A549 (cell line): ENCODE data around the gene HECTD4. TPM values are rescaled to one million over a fixed set of nuclear protein-coding genes. Genes with fewer than 3 reads are reported as not detected.

Experiments used
- CBX2 ChIP-seq: fragments of 200-600 bp; sonication (generic); IDR thresholded peaks from 2 replicates; pipeline ENCODE4 v1.6.1; 2016; ENCODE audit warnings: low read depth, mild to moderate bottlenecking, borderline replicate concordance
- CBX8 ChIP-seq: fragments of 200-600 bp; sonication (generic); IDR thresholded peaks from 2 replicates; pipeline ENCODE4 v1.6.1; 2016
- CEBPB ChIP-seq, 2 experiments: fragments of >200 bp in 1 of 2; sonication (Bioruptor Twin) in 1 of 2; formaldehyde crosslinking in 1 of 2; IDR thresholded peaks; 2 replicates each; pipeline ENCODE4 v1.6.1; 2012 to 2016
- EHF ChIP-seq: fragments of 250-450 bp; sonication (Bioruptor Pico); IDR thresholded peaks from 2 replicates; pipeline ENCODE4 v1.5.0; 2020; ENCODE audit warnings: mild to moderate bottlenecking
- EHMT2 ChIP-seq: fragments of 200-600 bp; sonication (generic); IDR thresholded peaks from 2 replicates; pipeline ENCODE4 v1.6.1; 2016; ENCODE audit warnings: antibody characterized with exemption, low read depth, mild to moderate bottlenecking, moderate library complexity
- EP300 ChIP-seq, 2 experiments: fragments of >200 bp; sonication (Bioruptor Twin); formaldehyde crosslinking; IDR thresholded peaks; 2 replicates in 1 of 2; 3 replicates in 1 of 2; pipeline ENCODE4 v1.6.1; 2016 to 2017
- ESRRA ChIP-seq: fragments of 150-350 bp; IDR thresholded peaks from 2 replicates; pipeline ENCODE4 v1.6.1; 2014; ENCODE audit warnings: mild to moderate bottlenecking, low read length, borderline replicate concordance
- FOSB ChIP-seq: fragments of 250-450 bp; sonication (Bioruptor Pico); IDR thresholded peaks from 2 replicates; pipeline ENCODE4 v1.5.0; 2020; ENCODE audit warnings: mild to moderate bottlenecking, moderate library complexity
- FOSL2 ChIP-seq, 2 experiments: fragments of 450-650 bp in 1 of 2; fragments of >200 bp in 1 of 2; sonication (Bioruptor Twin) in 1 of 2; formaldehyde crosslinking; IDR thresholded peaks; 2 replicates each; pipeline versions ENCODE4 v1.5.0 to v1.6.1; 2016 to 2020; ENCODE audit warnings: mild to moderate bottlenecking in 1 of 2, moderate library complexity in 1 of 2
- GATA3 ChIP-seq: IDR thresholded peaks from 2 replicates; pipeline ENCODE4 v1.6.1; 2012; ENCODE audit warnings: borderline replicate concordance
- HDAC2 ChIP-seq: fragments of 200-600 bp; sonication (generic); IDR thresholded peaks from 2 replicates; pipeline ENCODE4 v1.6.1; 2016
- HEYL ChIP-seq: fragments of 250-450 bp; sonication (Bioruptor Pico); IDR thresholded peaks from 2 replicates; pipeline ENCODE4 v1.8.0; 2021; ENCODE audit warnings: mild to moderate bottlenecking, moderate library complexity
- HOXA7 ChIP-seq: fragments of 250-450 bp; sonication (Bioruptor Pico); IDR thresholded peaks from 2 replicates; pipeline ENCODE4 v1.5.0; 2020; ENCODE audit warnings: mild to moderate bottlenecking, moderate library complexity
- HOXB13 ChIP-seq: fragments of 250-450 bp; sonication (Bioruptor Pico); IDR thresholded peaks from 2 replicates; pipeline ENCODE4 v1.5.0; 2020; ENCODE audit warnings: low read depth, mild to moderate bottlenecking, moderate library complexity
- JUN ChIP-seq, 2 experiments: fragments of >200 bp; sonication (Bioruptor Twin); formaldehyde crosslinking; IDR thresholded peaks; 2 replicates in 1 of 2; 3 replicates in 1 of 2; pipeline ENCODE4 v1.6.1; 2016 to 2017
- JUNB ChIP-seq: fragments of >200 bp; sonication (Bioruptor Twin); formaldehyde crosslinking; IDR thresholded peaks from 2 replicates; pipeline ENCODE4 v1.6.1; 2016
- MAFK ChIP-seq: fragments of 450-650 bp; IDR thresholded peaks from 2 replicates; pipeline ENCODE4 v1.6.1; 2014; ENCODE audit not compliant: partially characterized antibody
- NFE2L2 ChIP-seq: fragments of 150-350 bp; conservative IDR thresholded peaks from 2 replicates; pipeline ENCODE4 v1.6.1; 2014; ENCODE audit warnings: low read length
- NPAS2 ChIP-seq: fragments of 250-450 bp; sonication (Bioruptor Pico); IDR thresholded peaks from 2 replicates; pipeline ENCODE4 v1.8.0; 2022; ENCODE audit warnings: mild to moderate bottlenecking, moderate library complexity, borderline replicate concordance
- PHF8 ChIP-seq: fragments of 200-600 bp; sonication (generic); IDR thresholded peaks from 2 replicates; pipeline ENCODE4 v1.6.1; 2016; ENCODE audit warnings: low read depth, mild to moderate bottlenecking, antibody characterized with exemption, moderate library complexity, borderline replicate concordance
- POLR2A ChIP-seq: IDR thresholded peaks from 2 replicates; pipeline ENCODE4 v1.6.1; 2012; ENCODE audit warnings: mild to moderate bottlenecking, low read length
- RAD21 ChIP-seq, 2 experiments: fragments of >200 bp in 1 of 2; sonication (Bioruptor Twin) in 1 of 2; formaldehyde crosslinking in 1 of 2; IDR thresholded peaks in 1 of 2; conservative IDR thresholded peaks in 1 of 2; 2 replicates in 1 of 2; 3 replicates in 1 of 2; pipeline ENCODE4 v1.6.1; 2012 to 2018; ENCODE audit warnings: inconsistent platforms in 1 of 2
- RARB ChIP-seq: fragments of 250-450 bp; sonication (Bioruptor Pico); IDR thresholded peaks from 2 replicates; pipeline ENCODE4 v1.8.0; 2021; ENCODE audit warnings: mild to moderate bottlenecking, moderate library complexity
- RCOR1 ChIP-seq: fragments of 150-350 bp; IDR thresholded peaks from 2 replicates; pipeline ENCODE4 v1.6.1; 2014; ENCODE audit warnings: antibody characterized with exemption, low read length, low read depth
- RNF2 ChIP-seq: fragments of 200-600 bp; sonication (generic); IDR thresholded peaks from 2 replicates; pipeline ENCODE4 v1.6.1; 2016; ENCODE audit warnings: low read depth, mild to moderate bottlenecking, antibody characterized with exemption, moderate library complexity, borderline replicate concordance
- SREBF2 ChIP-seq: fragments of 450-650 bp; IDR thresholded peaks from 2 replicates; pipeline ENCODE4 v1.6.1; 2014; ENCODE audit warnings: mild to moderate bottlenecking, moderate library complexity
- ZFP36 ChIP-seq: fragments of 450-650 bp; IDR thresholded peaks from 2 replicates; pipeline ENCODE4 v1.6.1; 2014; ENCODE audit warnings: borderline replicate concordance; ENCODE audit not compliant: partially characterized antibody
- ZSCAN20 ChIP-seq: fragments of 250-450 bp; sonication (Bioruptor Pico); IDR thresholded peaks from 2 replicates; pipeline ENCODE4 v1.8.0; 2022; ENCODE audit warnings: mild to moderate bottlenecking, moderate library complexity
- polyA plus RNA-seq, 4 experiments: library from polyadenylated mRNA; depleted of rRNA in 3 of 4; stranded (reverse); fragments of >200 nt; fragmentation: RNase III in 1 of 4; extraction: RNeasy Plus Mini Kit Qiagen cat#74134 plus additional on column Dnase treatment in 1 of 4; gene quantifications; 2 replicates in 3 of 4; 3 replicates in 1 of 4; pipeline ENCODE4 v1.2.3, GENCODE V29; 2011 to 2017
- TF ChIP-seq, protein P1 (sequence below): fragments of 250-450 bp; sonication (Bioruptor Pico); IDR thresholded peaks from 2 replicates; pipeline ENCODE4 v1.5.0; 2020; ENCODE audit warnings: low read depth, mild to moderate bottlenecking, moderate library complexity
- TF ChIP-seq, protein P2 (sequence below): IDR thresholded peaks from 2 replicates; pipeline ENCODE4 v1.6.1; 2012; ENCODE audit warnings: low read depth, borderline replicate concordance
- TF ChIP-seq, protein P3 (sequence below): fragments of >200 bp; sonication (Bioruptor Twin); formaldehyde crosslinking; IDR thresholded peaks from 3 replicates; pipeline ENCODE4 v1.5.1; 2016
- TF ChIP-seq, protein P4 (sequence below): IDR thresholded peaks from 2 replicates; pipeline ENCODE4 v1.6.1; 2012
- TF ChIP-seq, protein P5 (sequence below): fragments of 250-450 bp; sonication (Bioruptor Pico); IDR thresholded peaks from 2 replicates; pipeline ENCODE4 v1.5.0; 2021; ENCODE audit warnings: mild to moderate bottlenecking, moderate library complexity, borderline replicate concordance
- TF ChIP-seq, protein P6 (sequence below): fragments of >200 bp; sonication (Bioruptor Twin); formaldehyde crosslinking; IDR thresholded peaks from 3 replicates; pipeline ENCODE4 v1.6.1; 2016
- TF ChIP-seq, protein P7 (sequence below): fragments of >200 bp; sonication (Bioruptor Twin); formaldehyde crosslinking; IDR thresholded peaks from 2 replicates; pipeline ENCODE4 v1.6.1; 2016

HECTD4 gene
- polyA plus RNA-seq, 2 of the 4 experiments (the other 2 are of a cell fraction), result 9.9 to 14.7 TPM

DNA sequence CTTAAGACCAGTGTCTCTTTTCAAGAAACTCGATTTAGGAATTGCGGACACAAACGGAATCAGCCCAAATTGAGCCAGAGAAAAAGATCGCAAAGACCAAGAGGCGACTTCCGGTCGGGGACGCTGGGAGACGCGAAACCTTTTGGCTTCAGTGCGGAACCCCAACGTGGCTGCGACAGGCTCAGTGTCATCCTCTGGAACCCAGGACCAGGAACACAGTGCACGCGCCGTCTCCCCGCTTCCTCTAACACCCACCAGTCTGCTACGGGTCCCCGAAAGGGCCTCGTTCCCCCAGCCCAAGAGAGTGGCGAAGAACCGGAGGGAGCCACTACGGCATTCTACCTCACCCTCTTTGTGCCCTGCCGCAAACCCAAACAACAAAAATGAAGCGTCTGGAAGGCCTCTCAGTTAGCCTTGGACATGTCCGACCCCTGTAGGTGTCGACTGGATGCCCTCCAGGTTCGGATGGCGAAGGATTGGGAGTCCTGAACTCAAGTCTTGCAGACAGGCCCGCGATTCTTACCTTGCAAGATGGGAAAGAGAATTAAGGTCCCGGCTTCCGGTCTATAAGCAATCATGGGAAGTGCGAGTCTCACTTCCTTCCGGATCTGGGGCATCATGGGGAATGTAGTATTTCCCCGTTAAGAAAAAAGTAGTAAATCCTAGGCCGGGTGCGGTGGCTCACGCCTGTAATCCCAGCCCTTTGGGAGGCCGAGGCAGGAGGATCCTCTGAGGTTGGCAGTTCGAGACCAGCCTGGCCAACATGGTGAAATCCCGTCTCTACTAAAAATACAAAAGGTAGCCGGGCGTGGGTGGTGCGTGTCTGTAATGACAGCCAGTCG lies 27.1 kb upstream of the HECTD4 start, which contains the start of gene RPL6 (continued):
- TF ChIP-seq, protein P1, sequence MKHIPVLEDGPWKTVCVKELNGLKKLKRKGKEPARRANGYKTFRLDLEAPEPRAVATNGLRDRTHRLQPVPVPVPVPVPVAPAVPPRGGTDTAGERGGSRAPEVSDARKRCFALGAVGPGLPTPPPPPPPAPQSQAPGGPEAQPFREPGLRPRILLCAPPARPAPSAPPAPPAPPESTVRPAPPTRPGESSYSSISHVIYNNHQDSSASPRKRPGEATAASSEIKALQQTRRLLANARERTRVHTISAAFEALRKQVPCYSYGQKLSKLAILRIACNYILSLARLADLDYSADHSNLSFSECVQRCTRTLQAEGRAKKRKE (CRISPR knock-in tag), result no peak
- no peak for TF ChIP-seq JUNB
- no peak for TF ChIP-seq NPAS2 (CRISPR knock-in tag)
- peak; percentile 44; the same call in 1 of the 2 replicates for TF ChIP-seq RARB (CRISPR knock-in tag)
- no peak; a peak in 1 of 5 replicates for TF ChIP-seq EP300 (IDR thresholded peaks at IDR 0.05)
- no peak for TF ChIP-seq CBX2
- no peak for TF ChIP-seq SREBF2
- no peak for TF ChIP-seq ZSCAN20
- TF ChIP-seq MAFK, result no peak
- TF ChIP-seq NFE2L2, result no peak
- TF ChIP-seq, protein P2, sequence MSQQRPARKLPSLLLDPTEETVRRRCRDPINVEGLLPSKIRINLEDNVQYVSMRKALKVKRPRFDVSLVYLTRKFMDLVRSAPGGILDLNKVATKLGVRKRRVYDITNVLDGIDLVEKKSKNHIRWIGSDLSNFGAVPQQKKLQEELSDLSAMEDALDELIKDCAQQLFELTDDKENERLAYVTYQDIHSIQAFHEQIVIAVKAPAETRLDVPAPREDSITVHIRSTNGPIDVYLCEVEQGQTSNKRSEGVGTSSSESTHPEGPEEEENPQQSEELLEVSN, result 0 out of 2 replicates have a peak, but pooled peaks have one; percentile 48
- TF ChIP-seq RCOR1, result 0 out of 2 replicates have a peak, but pooled peaks have one; percentile 65
- no peak for TF ChIP-seq CBX8
- TF ChIP-seq RAD21 (conservative IDR thresholded peaks at IDR 0.05 in 1 of 2, IDR thresholded peaks at IDR 0.05 in 1 of 2), result no peak
- no peak; the same call in 1 of the 2 replicates for TF ChIP-seq FOSB (CRISPR knock-in tag)
- TF ChIP-seq, protein P3, sequence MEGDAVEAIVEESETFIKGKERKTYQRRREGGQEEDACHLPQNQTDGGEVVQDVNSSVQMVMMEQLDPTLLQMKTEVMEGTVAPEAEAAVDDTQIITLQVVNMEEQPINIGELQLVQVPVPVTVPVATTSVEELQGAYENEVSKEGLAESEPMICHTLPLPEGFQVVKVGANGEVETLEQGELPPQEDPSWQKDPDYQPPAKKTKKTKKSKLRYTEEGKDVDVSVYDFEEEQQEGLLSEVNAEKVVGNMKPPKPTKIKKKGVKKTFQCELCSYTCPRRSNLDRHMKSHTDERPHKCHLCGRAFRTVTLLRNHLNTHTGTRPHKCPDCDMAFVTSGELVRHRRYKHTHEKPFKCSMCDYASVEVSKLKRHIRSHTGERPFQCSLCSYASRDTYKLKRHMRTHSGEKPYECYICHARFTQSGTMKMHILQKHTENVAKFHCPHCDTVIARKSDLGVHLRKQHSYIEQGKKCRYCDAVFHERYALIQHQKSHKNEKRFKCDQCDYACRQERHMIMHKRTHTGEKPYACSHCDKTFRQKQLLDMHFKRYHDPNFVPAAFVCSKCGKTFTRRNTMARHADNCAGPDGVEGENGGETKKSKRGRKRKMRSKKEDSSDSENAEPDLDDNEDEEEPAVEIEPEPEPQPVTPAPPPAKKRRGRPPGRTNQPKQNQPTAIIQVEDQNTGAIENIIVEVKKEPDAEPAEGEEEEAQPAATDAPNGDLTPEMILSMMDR, result no peak
- no peak for TF ChIP-seq HOXB13
- TF ChIP-seq EHMT2, result no peak
- TF ChIP-seq POLR2A, result peak; percentile 95
- peak; percentile 27; the same call in 1 of the 2 replicates for TF ChIP-seq GATA3
- TF ChIP-seq HDAC2, result 0 out of 2 replicates have a peak, but pooled peaks have one; percentile 61
- no peak for TF ChIP-seq RNF2
- peak; percentile 93 for TF ChIP-seq PHF8
- TF ChIP-seq JUN (IDR thresholded peaks at IDR 0.05), result peak; percentile 97 to 99
- TF ChIP-seq, protein P4, sequence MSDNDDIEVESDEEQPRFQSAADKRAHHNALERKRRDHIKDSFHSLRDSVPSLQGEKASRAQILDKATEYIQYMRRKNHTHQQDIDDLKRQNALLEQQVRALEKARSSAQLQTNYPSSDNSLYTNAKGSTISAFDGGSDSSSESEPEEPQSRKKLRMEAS, result peak; percentile 98
- TF ChIP-seq ZFP36, result no peak
- 0 out of 2 replicates have a peak, but pooled peaks have one; percentile 55 for TF ChIP-seq EHF (CRISPR knock-in tag)
- no peak for TF ChIP-seq ESRRA
- TF ChIP-seq FOSL2 (IDR thresholded peaks at IDR 0.05), result no peak
- TF ChIP-seq FOSL2 (CRISPR knock-in tag; IDR thresholded peaks at IDR 0.05), result no peak
- peak in 1 of 2 experiments; percentile 48; a peak in 1 of 4 replicates for TF ChIP-seq CEBPB (IDR thresholded peaks at IDR 0.05)
- TF ChIP-seq, protein P5, sequence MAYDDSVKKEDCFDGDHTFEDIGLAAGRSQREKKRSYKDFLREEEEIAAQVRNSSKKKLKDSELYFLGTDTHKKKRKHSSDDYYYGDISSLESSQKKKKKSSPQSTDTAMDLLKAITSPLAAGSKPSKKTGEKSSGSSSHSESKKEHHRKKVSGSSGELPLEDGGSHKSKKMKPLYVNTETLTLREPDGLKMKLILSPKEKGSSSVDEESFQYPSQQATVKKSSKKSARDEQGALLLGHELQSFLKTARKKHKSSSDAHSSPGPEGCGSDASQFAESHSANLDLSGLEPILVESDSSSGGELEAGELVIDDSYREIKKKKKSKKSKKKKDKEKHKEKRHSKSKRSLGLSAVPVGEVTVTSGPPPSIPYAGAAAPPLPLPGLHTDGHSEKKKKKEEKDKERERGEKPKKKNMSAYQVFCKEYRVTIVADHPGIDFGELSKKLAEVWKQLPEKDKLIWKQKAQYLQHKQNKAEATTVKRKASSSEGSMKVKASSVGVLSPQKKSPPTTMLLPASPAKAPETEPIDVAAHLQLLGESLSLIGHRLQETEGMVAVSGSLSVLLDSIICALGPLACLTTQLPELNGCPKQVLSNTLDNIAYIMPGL, result no peak
- TF ChIP-seq HOXA7, result no peak
- TF ChIP-seq, protein P6, sequence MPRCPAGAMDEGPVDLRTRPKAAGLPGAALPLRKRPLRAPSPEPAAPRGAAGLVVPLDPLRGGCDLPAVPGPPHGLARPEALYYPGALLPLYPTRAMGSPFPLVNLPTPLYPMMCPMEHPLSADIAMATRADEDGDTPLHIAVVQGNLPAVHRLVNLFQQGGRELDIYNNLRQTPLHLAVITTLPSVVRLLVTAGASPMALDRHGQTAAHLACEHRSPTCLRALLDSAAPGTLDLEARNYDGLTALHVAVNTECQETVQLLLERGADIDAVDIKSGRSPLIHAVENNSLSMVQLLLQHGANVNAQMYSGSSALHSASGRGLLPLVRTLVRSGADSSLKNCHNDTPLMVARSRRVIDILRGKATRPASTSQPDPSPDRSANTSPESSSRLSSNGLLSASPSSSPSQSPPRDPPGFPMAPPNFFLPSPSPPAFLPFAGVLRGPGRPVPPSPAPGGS, result peak; percentile 96
- TF ChIP-seq, protein P7, sequence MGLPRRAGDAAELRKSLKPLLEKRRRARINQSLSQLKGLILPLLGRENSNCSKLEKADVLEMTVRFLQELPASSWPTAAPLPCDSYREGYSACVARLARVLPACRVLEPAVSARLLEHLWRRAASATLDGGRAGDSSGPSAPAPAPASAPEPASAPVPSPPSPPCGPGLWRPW, result no peak
- no peak for TF ChIP-seq HEYL (CRISPR knock-in tag)
